ENCODE measurements around the gene ARFGAP2. TPM values are rescaled to one million over a fixed set of nuclear protein-coding genes. Genes with fewer than 3 reads are reported as not detected.

Gene ARFGAP2
- total and polyA plus RNA-seq, 7 donors = 46.8 to 185 (median 85.0) TPM

DNA sequence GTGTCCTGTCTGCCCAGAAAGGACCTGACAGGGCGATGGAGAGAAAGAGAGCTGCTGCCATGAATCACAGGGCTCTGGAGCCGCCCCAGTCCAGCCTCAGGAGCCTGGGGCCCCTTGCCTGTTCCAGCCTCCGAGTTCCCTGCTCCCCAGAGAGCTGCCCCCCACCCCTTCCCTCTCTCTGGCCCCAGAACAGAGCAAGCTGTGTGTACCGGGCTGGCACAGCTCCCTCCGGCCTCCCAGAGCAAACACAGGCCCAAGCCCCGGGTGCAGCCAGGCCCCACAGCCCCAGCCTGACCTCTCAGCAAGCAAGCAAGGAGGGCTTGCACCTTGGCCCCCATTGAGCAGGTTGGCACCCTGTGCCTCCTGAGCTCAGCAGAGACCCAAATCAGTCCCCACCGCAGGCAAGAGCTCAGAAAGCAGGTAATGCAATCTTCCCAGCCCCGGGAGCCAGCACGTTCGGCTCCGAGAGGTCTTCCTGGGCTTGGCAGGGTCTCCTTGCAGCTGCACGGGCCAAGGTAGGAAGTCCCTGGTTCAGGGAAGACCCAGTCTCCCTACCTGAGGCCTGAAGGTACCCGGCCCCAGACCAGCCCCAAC lies 8.1 kb upstream of the ARFGAP2 start:
- no peaks in the 10 kb centered on the region for H3K9me3 ChIP-seq
- TF ChIP-seq POLR2A (IDR thresholded peaks at IDR 0.05) = no peak
- peak overlapping the region; percentile 62 to 95 (median 75) for H3K4me3 ChIP-seq
- peaks cover 0 to 19% (median 3%) of the 10 kb centered on the region in 4 donors for H3K36me3 ChIP-seq
- peaks cover 0 to 74% (median 67%) of the 10 kb centered on the region in 4 donors for H3K4me1 ChIP-seq
- DNase-seq = peak; percentile 81
- WGBS, 2 donors = 38 to 60% methylated on average over 13 of the region's 13 CpGs
- H3K27me3 ChIP-seq = no peaks in the 10 kb centered on the region
- peak overlapping the region; percentile 88 to 99 (median 95) for H3K27ac ChIP-seq
- intact Hi-C loops (cut with DNase I) = loop anchor here (2.0 to 5.0 kb wide), 3 partner anchors 62 to 222 kb away; partner anchors contain the start of genes ACP2 and SLC39A13

DNA sequence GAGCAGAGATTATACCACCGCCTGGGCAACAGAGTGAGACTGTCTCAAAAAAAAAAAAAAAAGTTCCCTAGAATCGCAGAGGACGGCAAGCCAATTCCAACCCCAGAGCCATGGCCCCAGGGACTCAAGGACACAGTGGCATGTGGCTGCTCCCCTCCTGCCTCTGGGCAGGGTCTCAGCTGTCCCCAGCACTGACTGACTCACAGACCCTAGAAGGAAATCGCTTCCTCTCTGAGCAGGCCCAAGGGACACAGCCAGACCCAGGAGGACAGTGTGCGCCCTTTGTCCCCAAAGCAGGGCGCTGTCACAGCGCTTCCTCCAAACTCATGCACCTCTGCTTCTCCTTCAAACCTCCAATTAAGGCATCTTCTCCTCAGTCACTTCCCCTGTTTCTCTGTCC lies 7.3 kb upstream of the ARFGAP2 start:
- intact Hi-C loops (cut with DNase I) = loop anchor here (2.0 kb wide), 1 partner anchor 171 kb away; no protein-coding TSS in a partner anchor
- Histone ChIP-seq H3K4me3 (peak overlapping the region in 1 of 4 donors; percentile 87), H3K27me3 (no peaks in the 10 kb centered on the region), H3K27ac (peak overlapping the region; percentile 88 to 99 (median 95)), H3K4me1 (peaks cover 0 to 71% (median 63%) of the 10 kb centered on the region in 4 donors), H3K9me3 (no peaks in the 10 kb centered on the region), H3K36me3 (peaks cover 6 to 27% (median 12%) of the 10 kb centered on the region in 4 donors)
- DNase-seq = no peak
- 91 to 92% methylated on average over 7 of the region's 7 CpGs for WGBS, 2 donors
- TF ChIP-seq, protein P1, sequence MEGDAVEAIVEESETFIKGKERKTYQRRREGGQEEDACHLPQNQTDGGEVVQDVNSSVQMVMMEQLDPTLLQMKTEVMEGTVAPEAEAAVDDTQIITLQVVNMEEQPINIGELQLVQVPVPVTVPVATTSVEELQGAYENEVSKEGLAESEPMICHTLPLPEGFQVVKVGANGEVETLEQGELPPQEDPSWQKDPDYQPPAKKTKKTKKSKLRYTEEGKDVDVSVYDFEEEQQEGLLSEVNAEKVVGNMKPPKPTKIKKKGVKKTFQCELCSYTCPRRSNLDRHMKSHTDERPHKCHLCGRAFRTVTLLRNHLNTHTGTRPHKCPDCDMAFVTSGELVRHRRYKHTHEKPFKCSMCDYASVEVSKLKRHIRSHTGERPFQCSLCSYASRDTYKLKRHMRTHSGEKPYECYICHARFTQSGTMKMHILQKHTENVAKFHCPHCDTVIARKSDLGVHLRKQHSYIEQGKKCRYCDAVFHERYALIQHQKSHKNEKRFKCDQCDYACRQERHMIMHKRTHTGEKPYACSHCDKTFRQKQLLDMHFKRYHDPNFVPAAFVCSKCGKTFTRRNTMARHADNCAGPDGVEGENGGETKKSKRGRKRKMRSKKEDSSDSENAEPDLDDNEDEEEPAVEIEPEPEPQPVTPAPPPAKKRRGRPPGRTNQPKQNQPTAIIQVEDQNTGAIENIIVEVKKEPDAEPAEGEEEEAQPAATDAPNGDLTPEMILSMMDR (IDR thresholded peaks at IDR 0.05) = no peak
- TF ChIP-seq POLR2AphosphoS5 (IDR thresholded peaks at IDR 0.05) (no peak), POLR2A (IDR thresholded peaks at IDR 0.05) (no peak), EP300 (IDR thresholded peaks at IDR 0.05) (no peak)

DNA sequence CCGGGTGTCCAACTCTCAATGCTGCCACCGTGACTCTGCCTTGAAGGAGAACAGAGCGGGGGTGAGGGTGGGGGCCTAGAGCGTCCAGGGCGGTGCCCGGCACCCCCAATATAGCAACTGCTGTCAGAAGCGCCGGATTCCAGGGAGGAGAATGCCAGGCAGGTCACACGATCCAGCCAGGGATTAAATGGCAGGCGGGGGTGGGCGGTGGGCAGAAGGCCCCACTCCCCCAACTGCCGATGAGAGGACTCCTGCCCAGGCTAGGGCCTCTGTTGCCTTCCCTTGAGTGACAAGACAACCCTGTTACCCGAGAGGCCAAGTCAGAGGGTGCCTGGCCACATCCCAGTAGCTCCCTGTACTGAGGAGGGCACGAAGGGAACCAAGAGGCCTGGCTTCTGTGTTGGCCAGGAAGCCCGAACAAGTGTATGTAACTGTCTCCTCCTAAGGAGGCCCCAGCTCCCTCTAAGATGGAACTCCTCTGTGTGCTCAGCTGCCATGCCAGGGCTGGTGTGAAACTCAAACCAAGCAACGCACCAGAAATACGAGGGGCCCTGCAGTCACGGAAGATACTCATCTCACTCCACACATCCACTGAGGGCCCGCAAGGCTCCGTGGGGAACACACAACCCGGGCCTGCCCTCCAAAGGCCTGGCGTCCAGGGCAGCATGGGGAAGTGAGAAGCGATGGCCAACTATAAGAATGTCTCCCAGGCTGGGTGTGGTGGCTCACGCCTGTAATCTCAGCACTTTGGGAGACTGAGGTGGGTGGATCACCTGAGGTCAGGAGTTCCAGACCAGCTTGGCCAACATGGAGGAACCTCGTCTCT lies 6.6 kb upstream of the ARFGAP2 start:
- Histone ChIP-seq H3K27ac (peak overlapping the region; percentile 18 to 99 (median 92)), H3K4me3 (peak overlapping the region in 1 of 4 donors; percentile 9), H3K36me3 (peaks cover 6 to 34% (median 13%) of the 10 kb centered on the region in 4 donors), H3K9me3 (no peaks in the 10 kb centered on the region), H3K27me3 (no peaks in the 10 kb centered on the region), H3K4me1 (peaks cover 0 to 68% (median 57%) of the 10 kb centered on the region in 4 donors)
- intact Hi-C loops (cut with DNase I) = no loop called here
- 94% methylated on average over 25 of the region's 25 CpGs for WGBS, 2 donors
- peak in 2 of 4 donors; percentile 10 to 60 for TF ChIP-seq POLR2AphosphoS5 (IDR thresholded peaks at IDR 0.05)
- no peak for TF ChIP-seq EP300 (IDR thresholded peaks at IDR 0.05)
- TF ChIP-seq POLR2A (IDR thresholded peaks at IDR 0.05) = no peak
- TF ChIP-seq, protein P1 (IDR thresholded peaks at IDR 0.05) = no peak
- peak; percentile 75 for DNase-seq

DNA sequence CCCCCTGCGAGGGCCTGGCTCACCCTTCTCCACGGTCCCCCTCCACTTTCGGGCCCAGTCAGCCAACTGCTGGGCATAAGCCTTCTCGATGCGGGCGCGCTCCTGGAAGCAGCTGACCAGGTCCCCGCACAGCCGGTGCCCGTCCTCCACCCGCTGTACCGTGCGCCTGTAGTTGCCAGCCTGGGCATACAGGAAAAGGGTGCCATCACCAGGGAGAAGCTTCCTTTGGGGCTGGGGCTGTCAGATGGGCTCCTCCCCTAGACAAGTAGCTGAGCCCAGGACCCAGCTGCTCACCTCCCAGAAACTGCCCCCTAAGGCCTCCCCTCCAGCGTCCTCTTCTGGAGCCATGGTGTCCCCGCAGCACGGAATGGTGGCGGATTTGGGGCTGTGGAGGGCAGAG lies 5.7 kb upstream of the ARFGAP2 start:
- 96 to 97% methylated on average over 17 of the region's 17 CpGs for WGBS, 2 donors
- Histone ChIP-seq H3K9me3 (no peaks in the 10 kb centered on the region), H3K27ac (peak overlapping the region in 3 of 4 donors; percentile 88 to 99 (median 96)), H3K4me3 (peak overlapping the region in 1 of 4 donors; percentile 9), H3K27me3 (no peaks in the 10 kb centered on the region), H3K4me1 (peaks cover 0 to 68% (median 57%) of the 10 kb centered on the region in 4 donors), H3K36me3 (peaks cover 6 to 36% (median 13%) of the 10 kb centered on the region in 4 donors)
- intact Hi-C loops (cut with DNase I) = no loop called here
- DNase-seq = no peak
- TF ChIP-seq, protein P1 (IDR thresholded peaks at IDR 0.05) = no peak
- no peak for TF ChIP-seq EP300 (IDR thresholded peaks at IDR 0.05)
- no peak for TF ChIP-seq POLR2AphosphoS5 (IDR thresholded peaks at IDR 0.05)
- TF ChIP-seq POLR2A (IDR thresholded peaks at IDR 0.05) = no peak

DNA sequence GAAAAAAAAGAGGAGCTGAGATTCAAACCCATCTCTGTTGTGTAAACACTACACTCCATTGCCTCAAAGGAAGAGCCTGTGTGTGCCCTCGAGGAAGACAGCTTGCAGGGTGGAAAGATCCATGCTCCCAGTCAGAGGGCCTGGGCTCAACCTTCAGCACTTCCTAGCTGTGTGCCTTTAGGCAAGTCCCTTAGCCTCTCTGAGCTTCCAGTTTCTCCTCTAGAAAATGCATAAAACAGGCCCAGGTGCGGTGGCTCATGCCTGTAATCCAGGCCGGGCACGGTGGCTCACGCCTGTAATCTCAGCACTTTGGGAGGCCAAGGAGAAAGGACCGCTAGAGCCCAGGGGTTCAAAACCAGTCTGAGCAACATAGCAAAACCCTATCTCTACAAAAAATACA lies 4.6 kb upstream of the ARFGAP2 start:
- Histone ChIP-seq H3K27me3 (no peaks in the 10 kb centered on the region), H3K9me3 (no peaks in the 10 kb centered on the region), H3K36me3 (peaks cover 6 to 36% (median 13%) of the 10 kb centered on the region in 4 donors), H3K27ac (peak overlapping the region in 1 of 4 donors; percentile 96), H3K4me1 (peaks cover 0 to 58% (median 51%) of the 10 kb centered on the region in 4 donors), H3K4me3 (no peak overlapping the region)
- WGBS, 2 donors = 91 to 93% methylated on average over 6 of the region's 6 CpGs
- intact Hi-C loops (cut with DNase I) = no loop called here
- TF ChIP-seq, protein P1 (IDR thresholded peaks at IDR 0.05) = no peak
- TF ChIP-seq POLR2A (IDR thresholded peaks at IDR 0.05) (no peak), POLR2AphosphoS5 (IDR thresholded peaks at IDR 0.05) (no peak), EP300 (IDR thresholded peaks at IDR 0.05) (no peak)
- DNase-seq = no peak
